RPMI7951 (cell line): ENCODE results near the gene FGF6. TPM values are rescaled to one million over a fixed set of nuclear protein-coding genes. Genes with fewer than 3 reads are reported as not detected.

ENCODE experiments used
- DNase-seq: peaks from one replicate; pipeline ENCODE4 v3.0.0-alpha.2; 2012; ENCODE audit warnings: low read depth
- total RNA-seq: library from RNA; depleted of rRNA; stranded (reverse); fragments of >200 nt; shearing (Covaris generic); gene quantifications from 2 replicates; pipeline ENCODE4 v1.2.3, GENCODE V29; 2014

Gene FGF6
- total RNA-seq, 1 experiment from 2014 or later, result not detected

DNA sequence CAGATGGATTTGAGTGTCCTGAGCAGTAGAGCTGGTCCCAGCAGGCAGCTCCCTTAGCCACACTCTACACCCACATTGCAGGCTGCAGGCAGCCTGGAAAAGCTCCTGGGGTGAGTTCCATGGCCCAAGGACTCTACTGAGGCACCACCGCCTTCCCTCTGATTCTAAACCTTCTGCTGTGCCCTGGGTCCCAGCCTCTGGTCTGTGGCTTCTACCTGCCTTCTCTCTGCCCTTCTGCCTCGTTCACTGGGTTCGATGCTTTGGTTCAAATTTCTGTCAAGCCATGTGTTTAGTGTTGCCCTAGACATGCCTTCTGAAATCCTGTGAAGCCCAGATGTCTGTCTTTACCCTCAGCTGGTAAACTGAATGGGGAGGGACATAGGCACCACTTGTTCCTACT is 1.5 kb upstream of the FGF6 start:
- no peak for DNase-seq

DNA sequence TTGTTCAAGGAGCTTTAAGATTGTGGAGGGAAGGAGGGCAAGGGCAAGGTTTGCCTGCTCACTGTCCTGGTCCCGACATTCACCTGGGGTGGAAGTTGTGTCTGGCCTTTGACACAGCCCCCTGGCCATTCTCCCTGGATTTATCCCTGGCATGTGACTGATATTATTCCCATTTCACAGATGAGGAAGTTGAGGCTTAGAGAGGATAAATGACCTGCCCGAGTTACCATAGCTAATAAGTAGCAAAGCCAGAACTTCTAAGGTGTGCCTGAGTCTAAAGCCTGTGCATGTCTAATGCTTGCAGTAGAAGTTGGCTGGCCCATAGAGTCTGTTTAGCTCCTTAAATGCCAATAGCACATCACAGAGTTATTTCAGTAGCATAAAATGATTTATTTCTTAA is 720 bp upstream of the FGF6 start:
- DNase-seq, result no peak

DNA sequence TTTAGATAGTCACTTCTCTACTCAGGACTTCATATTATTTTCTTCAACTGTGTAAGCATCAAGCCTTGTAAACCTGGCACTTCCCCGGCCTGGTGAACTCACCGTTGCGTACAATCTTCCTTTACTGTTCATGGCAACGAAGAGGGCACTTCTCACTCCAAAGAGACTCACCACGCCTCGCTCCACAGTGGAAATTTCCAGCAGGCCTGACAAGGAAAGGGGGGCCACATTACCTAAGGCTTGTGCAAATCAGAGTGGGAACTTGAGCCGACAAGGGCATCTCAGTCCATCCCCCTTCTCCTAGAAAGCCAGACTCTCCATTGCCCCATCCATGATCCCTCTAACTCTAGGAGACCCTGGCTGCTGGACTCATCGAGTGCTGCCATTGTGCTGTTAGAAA is 1.6 kb downstream of the FGF6 start:
- DNase-seq, result no peak

DNA sequence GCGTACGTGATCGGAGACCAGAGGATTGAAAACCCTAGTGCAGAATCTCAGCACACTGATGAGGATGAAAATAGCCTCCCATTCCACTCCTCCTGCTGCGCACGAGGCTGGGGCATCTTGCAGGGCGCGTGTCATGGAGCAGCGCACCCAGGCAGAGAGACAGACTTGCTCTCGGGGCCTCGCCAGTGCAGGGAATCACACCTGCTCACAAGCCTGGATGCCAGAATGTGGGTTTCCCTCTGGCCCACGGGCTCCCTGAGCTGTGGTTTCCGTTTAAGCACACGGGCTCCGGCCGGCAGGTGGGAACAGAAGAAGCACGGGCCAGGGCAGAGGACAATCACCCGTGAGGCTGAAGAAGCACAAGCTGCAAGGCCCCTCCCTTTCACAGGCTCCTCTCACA is 2.0 kb downstream of the FGF6 start:
- no peak for DNase-seq

DNA sequence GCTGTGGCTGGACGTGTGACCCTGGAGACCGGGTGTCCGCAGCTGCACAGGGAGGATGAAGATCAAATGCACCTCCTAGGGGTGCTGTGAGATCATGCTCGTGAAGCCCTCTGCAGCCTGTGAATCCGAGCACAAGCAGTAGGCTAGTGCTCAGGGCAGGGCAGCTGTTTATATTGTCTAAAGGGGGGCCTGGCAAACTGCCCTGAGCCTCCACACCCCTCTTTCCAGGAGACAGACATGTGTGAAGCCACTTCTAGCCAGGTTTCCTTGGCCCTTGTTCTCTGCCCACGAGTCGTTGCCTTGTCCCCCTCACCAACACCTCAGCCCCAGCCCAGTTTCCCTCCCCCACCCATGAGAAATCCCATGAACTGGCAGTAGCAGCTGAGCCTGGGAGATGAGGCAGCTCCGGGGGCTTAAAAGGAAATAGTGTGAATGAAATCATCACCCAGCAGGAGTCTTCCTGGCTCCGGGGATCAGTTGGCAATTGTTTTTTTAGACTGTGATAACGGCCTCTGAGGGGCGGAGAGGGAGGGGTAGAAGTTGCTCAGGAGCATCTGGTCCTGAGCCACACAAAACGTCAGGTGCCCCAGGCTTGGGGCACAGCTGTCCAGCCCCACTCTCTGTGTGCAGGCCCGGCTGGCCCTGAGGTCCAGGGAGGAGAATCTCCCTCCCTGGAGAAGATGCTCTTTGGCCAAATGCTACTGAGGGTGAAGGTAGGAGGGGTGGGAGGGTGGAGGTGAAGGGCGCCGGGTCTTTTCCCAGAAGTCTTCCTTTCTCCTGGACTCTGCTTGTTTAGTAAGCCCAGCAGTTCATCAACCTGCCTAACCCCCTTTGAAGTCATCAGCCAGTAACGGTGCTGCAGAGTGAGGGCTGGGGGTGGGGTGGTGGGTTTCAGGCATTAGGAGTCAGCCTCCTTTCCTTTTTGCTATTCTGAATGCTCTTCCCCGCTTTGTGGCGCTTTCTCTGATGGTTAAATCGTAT is 4.0 kb downstream of the FGF6 start:
- no peak for DNase-seq

DNA sequence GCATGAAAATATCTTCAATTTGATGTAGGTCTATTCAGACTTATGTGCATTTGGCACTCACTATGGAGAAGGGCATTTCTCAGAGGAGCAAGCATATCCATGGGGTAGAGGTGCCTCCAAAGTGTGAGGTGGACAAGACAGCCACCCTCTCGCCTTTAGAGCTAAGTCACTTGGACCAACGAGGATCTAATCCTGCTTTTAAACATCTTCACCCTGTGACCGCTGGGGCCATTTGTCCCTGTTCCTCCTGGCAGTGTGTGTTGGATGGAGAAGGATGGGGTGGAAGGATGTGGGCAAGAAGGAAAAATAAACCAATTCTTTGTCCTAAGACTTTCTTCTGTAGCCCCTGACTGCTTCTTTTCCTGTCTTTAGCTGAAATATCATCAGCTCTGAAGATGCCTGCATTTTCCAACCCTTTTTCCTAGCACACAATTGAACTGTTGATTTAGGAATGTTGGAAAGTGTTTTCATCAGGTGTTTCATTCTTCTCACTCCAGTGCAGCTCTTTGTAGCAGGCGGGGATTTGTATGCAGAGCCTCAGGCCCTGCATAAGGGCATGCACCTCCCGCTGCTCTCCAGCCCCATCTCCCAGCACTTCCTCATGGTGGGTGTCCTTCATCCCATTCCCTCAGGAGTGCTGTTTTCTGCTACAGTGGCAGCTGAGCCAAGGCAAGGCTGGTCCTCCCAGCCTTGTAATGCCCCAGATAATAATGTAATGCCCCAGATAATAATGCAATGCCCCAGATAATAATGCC is 5.3 kb downstream of the FGF6 start:
- no peak for DNase-seq

DNA sequence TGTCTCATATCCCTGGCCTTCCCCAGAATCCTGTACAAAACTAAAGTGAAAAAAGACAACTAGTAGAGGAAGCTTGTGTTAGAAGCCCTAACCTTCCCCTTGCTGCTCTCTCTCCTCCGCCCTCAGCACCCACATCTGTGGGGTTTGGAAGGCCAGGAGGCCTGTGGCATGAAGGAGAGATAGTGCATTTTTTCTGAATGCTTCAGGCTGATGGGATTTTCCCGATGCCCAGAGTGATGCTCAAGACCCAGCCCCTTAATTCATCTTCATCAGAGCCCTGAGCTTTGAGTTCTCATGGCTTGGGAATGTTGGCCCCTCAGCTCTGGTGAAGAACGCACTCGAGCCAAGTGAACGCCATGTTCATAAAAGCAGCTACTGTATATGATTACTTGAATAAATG is 5.9 kb downstream of the FGF6 start:
- DNase-seq, result no peak

DNA sequence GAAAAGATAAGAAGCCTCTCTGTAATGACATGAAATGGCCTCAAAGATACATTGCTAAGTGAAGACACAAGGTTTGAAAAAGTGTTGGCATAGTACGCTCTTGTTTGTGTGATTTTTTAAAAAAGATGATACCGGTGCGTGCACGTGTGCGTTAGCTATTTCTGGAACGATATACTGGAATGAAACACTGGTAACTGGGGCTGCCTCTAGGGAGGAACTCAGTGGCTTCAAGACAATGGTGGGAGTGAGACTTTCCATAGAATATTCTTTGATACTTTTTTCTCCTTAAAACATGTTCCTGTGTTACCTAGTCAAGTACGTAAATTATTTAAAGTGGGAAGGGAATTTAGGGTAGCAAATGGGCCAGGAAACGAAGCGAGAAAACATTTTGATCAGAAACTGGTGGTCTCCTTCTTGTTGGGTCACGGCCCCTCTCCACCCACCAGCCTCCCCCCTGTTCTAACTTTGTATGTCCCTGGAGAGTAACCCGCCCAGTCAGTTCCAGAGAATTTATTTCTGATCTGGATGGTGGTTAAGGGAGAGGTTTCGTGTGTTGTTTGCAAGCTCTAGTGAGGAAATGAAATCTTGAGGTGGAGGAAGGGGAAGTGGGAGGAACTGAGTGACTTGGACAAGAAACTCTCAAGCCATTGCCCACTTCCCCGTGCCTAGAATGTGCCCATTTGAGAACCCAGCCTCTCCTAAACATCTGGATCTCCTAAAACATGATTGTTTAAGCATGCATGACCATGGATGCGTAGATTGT is 6.6 kb downstream of the FGF6 start:
- no peak for DNase-seq

DNA sequence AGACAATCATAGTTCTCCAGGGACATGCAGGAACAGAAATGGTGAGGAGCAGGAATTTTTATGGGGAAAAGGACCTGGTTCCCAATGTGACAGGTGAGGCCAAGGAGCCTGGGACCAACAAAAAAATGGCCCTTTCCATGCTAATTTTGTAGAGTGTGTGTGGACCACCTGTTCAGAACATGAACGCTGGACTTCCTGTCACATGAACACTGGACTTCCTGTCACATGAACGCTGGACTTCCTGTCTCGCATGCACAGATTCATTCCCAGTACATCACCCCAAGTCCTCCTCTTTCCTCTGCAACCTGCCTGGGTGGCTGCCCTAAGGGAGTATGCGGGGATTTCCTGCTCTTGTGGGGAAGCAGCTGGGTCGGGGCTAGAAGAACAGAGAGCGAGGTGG is 10.1 kb downstream of the FGF6 start:
- no peak for DNase-seq

DNA sequence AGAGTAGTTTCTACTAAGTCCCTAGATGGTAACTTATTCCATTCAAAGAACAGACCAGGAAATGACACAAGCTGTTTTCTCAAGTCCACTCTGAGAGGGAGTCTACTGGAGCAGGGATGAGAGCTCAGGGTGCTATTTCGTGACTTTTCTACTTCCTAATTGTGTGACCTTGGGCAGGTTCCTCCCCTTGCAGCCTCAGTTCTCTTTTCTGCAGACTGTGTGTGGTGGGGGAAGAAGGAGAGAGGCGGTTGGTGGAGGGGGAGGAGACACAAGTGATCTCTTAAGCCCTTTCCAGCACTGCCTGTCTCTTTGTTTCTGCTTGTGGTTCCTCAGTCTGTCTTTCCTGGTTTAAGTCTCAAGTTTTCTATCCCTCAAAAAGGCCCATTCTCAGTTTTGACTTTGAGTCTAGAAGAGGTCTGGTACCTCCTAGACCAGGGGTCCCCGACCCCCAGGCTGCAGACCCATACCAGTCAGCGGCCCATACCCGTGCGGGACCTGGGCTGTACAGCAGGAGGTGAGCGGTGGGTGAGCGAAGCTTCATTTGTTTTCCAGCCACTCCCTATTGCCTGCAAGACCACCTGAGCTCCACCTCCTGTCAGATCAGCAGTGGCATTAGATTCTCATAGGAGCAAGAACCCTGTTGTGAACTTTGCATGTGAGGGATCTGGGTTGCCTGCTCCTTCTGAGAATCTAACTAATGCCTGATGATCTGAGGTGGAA is 10.7 kb downstream of the FGF6 start:
- DNase-seq, result no peak

DNA sequence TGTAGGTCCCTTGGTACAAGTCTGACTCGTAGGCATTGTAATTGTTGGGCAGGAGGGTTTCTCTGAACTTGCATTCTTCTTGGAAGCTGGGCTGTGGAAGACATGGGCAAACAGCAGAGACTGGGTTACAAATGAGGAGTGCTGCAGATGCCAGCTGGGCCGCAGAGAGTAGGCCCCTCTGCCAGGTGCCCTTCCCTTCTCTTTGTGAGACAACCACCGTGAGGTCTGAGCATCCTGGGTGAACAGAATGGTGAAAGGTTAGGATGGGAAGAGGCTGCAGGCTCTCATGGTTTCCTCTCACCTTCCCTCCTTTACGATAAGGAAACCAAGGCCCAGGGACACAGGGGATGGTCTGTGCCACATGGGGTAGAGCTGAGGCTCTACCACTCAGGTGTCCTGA is 11.3 kb downstream of the FGF6 start:
- no peak for DNase-seq

DNA sequence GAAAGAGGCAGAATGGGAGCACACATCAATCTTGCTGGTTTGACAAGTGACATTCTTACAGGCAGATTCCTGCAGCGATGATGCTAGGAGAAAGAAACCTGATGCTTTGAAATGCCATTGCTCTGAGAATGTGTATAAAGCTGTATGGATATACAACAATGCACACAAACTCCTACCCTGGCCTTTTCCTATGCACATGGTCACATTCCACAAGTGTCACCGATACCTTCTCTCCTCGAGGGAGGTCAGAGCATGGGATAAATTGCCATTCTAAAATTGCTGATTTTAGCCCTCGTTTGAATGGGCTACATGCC is 11.9 kb downstream of the FGF6 start:
- no peak for DNase-seq

DNA sequence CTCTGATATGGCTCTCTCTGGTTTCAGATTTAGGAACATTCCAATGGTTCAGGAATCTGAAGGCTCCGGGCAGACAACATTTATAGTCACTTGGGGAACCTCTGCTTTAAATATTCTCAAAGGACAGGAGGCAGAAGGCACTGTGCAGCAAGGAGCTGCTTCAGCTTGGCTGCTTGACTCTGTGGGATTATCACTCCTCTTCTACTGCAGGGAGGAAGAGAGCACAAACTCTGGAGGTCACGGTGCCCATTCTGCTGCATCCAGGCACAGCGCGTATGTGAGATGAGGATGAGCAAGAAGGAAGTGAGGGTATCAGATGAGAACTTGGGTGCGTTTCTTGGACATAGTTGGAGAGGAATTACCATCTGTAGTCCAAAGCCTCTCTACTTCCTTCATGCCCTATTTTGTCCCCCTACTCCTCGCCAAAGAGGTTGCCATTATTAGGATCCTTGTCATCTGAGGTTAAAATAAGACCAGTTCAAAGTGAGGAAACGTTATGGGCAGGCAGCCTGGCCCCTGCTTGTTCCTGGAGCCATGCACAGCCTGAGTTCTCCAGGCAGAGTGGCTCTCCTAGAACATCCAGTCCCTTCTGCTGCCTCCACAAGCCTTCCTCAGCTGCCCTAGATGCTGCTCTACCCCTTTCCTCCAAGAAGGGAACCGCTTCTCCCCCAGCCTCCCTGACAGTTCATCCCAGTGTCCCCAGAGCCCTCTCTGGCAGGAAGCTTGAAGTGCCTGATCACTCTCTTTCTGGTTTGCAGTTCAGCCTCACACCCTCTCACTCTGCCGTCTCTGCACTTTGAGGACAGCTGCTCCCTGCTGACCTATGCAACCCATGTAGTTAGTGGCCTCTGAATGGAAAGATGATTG is 12.5 kb downstream of the FGF6 start:
- no peak for DNase-seq

DNA sequence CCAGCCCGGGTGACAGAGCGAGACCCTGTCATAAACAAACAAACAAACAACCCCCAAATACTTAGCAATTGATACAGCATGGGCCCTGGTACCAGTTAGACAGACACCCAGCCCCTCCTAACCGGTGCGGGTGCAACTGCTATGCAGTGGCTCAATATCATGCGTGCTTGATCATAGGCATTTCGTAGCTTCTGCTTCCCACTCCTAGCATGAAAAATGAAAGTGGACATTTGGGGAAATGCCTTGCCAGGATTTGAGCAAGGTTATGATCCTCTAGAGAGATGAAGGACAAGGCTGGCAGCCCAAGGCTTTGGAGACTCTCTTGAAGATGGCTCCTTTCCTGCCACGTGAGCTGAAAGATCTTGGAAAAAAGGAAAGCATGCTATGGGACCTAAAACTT is 13.7 kb downstream of the FGF6 start:
- no peak for DNase-seq

DNA sequence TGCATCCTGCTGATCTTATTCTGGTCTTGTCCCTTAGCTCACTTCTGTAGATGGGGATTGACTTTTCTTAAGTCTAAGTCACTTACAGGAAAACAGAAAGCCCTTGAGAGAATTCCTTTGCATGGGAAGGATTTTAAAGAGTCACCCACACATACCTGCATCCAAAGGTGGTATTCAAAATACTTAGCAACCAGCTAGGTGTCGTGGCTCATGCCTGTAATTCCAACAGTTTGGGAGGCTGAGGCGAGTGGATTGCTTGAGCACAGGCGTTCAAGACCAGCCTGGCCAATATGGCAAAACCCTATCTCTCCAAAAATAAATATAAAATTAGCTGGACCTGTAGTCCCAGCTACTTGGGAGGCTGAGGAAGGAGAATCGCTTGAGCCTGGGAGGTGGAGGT is 14.2 kb downstream of the FGF6 start:
- DNase-seq, result no peak

DNA sequence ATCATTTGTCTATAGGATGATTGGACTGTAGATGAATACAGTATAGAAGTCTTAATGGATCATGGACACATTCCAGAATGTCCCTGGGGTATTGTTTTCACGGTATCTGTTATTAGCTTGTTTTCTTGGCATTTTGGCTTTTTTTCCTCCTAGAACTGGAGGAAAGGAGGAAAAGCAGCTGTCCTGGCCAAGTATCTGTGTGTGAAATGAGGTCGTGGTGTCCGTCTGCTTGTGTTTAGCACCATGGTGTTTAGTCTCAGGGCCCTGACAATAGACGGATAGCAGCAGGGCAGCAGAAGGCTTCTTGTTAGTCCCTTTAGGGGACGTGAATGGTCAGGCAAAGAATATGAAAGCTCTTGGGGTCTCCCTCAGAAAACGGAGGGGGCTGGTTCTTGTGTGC is 21.2 kb downstream of the FGF6 start:
- DNase-seq, result no peak

DNA sequence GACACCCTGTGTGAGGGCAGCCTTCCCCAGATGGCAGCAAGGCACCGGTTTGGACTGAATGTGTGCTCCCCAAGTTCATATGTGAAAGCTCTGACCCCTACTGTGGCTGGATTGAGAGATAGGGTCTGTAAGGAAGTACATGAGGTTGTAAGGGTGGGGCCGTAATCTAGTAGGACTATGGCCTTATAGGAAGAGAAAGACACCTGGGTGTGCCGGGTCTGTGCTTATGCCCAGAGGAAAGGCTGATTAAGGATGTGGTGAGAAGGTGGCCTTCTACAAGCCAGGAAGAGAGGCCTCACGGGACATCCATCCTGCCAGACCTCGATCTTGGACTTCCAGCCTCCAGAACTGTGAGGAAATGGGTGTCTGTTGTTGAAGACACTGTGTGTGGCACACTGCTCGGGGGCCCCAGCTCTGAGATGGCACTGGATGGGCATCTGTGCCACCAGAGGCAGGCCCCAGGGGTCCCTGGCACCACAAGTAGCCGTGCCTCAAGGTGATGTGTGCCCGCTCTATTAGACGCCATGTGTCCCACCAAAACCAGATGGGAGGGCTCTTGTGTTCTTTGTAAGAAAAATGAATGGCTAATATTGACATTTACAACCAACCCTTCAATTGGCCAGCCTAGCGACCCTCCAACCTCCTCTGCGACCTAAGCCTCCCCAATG is 22.0 kb downstream of the FGF6 start:
- DNase-seq, result no peak

DNA sequence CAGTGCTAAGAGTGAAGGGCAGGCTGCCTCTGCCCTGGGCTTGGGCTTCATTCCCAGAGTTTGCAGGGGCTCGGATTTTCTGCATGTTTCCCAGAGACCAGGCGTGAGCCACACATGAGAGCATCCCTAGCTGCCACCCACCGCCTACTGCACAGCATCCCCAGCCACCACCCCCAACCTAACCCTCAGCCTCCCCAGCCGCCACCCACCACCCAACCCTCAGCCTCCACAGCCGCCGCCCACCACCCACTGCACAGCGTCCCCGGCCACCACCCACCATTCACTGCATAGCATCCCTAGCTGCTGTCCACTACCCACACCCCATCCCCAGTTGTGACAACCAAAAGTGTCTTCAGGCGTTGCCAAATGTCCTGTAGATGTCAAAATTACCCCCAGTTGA is 22.6 kb downstream of the FGF6 start:
- no peak for DNase-seq

DNA sequence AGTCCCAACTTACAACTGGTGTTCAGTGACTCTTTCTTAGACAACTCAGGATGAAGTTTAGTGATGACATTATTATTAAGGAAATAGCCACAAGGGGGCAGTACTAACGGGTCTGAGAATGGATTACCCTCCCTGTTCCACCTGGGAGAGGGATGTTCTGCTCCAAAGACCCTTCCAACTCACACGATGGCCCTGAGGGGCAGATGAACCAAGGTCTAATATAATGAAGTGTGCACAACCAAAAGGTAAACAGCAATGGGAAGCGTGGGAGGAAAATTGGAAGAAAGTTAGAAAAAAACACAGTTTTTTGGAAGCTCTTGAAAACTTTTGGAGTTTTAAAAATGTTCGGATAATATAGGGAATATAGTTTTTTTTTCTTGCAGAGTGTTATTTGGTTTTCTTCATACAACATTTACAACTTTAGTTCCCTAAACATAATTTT is 24.0 kb downstream of the FGF6 start:
- peak; percentile 16 for DNase-seq

DNA sequence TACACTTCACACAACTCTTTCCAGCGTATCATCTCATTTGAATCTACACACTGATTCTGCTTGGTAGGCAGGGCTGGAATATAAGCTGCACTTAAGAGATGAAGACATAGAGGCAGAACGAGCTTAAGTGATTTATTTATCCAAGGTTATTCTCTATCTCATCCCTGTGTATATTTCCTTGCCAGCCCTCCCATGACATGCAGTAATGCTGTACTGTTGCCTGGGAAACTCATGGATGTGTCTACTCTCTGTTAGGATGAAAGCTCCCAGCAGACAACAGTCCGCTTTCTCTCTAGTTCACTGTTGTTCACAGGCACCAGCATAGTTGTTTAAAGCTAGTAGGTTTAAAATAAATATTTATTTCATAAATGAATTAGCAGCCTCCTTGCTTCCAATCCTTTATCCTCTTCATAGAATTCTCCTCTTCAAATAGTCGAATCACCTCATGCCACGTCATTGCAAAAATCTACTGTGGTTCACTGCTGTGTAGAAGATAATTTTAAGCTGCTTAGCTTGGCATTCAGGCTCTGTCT is 25.4 kb downstream of the FGF6 start:
- DNase-seq, result no peak
